ENCODE results near the gene ZBTB17. TPM values are rescaled to one million over a fixed set of nuclear protein-coding genes. Genes with fewer than 3 reads are reported as not detected.

Gene ZBTB17
- total RNA-seq, 3 donors from 2014 or later = 21.9 to 40.3 (median 38.5) TPM

DNA sequence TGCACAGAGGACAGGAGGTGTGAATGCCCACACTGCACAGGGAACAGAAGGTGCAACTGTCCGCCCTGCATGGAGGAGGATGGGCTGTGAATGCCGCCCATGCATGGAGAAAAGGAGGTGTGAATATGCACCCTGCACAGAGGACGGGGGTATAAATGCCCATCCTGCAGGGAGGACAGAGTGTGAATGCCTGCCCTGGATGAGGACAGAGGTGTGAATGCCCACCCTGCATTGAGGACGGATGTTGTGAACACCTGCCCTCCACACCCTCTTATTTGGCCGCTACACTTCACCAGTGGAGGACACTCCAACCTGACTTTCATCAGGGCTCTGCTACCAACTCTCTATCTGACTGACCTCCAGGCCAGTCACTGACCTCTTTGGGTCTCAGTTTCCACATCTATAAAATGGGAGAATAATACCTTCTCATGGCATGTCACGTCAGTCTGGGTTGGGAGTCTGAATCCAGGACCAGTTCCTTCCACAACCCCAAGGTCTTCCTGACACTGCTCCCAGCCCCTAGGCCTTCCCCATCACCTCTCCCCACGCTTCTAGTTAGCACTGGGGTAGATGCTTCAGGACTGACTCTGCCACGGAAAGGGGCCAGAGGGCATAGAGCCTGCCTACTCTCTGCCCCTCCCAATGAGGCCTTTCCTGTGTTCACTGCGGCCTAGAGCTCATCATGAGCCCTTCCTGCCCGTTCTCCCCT is 28.4 kb downstream of the ZBTB17 start:
- H3K27ac ChIP-seq = peak overlapping the region in 1 of 2 donors; percentile 95
- intact Hi-C loops (cut with DNase I; ENCODE audit: low total_unique reads) = no loop called here
- TF ChIP-seq POLR2A (IDR thresholded peaks at IDR 0.05) = no peak
- TF ChIP-seq POLR2AphosphoS5 (IDR thresholded peaks at IDR 0.05) = no peak
- TF ChIP-seq, protein P1, sequence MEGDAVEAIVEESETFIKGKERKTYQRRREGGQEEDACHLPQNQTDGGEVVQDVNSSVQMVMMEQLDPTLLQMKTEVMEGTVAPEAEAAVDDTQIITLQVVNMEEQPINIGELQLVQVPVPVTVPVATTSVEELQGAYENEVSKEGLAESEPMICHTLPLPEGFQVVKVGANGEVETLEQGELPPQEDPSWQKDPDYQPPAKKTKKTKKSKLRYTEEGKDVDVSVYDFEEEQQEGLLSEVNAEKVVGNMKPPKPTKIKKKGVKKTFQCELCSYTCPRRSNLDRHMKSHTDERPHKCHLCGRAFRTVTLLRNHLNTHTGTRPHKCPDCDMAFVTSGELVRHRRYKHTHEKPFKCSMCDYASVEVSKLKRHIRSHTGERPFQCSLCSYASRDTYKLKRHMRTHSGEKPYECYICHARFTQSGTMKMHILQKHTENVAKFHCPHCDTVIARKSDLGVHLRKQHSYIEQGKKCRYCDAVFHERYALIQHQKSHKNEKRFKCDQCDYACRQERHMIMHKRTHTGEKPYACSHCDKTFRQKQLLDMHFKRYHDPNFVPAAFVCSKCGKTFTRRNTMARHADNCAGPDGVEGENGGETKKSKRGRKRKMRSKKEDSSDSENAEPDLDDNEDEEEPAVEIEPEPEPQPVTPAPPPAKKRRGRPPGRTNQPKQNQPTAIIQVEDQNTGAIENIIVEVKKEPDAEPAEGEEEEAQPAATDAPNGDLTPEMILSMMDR (IDR thresholded peaks at IDR 0.05) = no peak
- no peak overlapping the region for H3K4me3 ChIP-seq
- peaks cover 19% of the 10 kb centered on the region in 2 donors for H3K4me1 ChIP-seq
- peak in 1 of 2 donors; percentile 24 for DNase-seq (ENCODE audit: low spot score in 2 of 2)
- H3K36me3 ChIP-seq = peaks cover 5% of the 10 kb centered on the region
- no peaks in the 10 kb centered on the region for H3K27me3 ChIP-seq
- H3K9me3 ChIP-seq = no peaks in the 10 kb centered on the region

- H3K4me1 ChIP-seq = peaks cover 19% of the 10 kb centered on the region in 2 donors
- H3K9me3 ChIP-seq = no peaks in the 10 kb centered on the region
- peaks cover 5% of the 10 kb centered on the region for H3K36me3 ChIP-seq
- no peak overlapping the region for H3K27ac ChIP-seq
- intact Hi-C loops (cut with DNase I; ENCODE audit: low total_unique reads) = no loop called here
- TF ChIP-seq, protein P1 (IDR thresholded peaks at IDR 0.05) = no peak
- no peak for TF ChIP-seq POLR2A (IDR thresholded peaks at IDR 0.05)
- no peak for TF ChIP-seq POLR2AphosphoS5 (IDR thresholded peaks at IDR 0.05)
- no peaks in the 10 kb centered on the region for H3K27me3 ChIP-seq
- H3K4me3 ChIP-seq = no peak overlapping the region
- DNase-seq (ENCODE audit: low spot score in 2 of 2) = peak in 1 of 2 donors; percentile 48
Measured at GRCh38 chr1:15946571-15947381, 29.1 kb downstream of the ZBTB17 start.

- peaks cover 14 to 16% of the 10 kb centered on the region in 2 donors for H3K4me1 ChIP-seq
- H3K27ac ChIP-seq = no peak overlapping the region
- H3K4me3 ChIP-seq = no peak overlapping the region
- intact Hi-C loops (cut with DNase I; ENCODE audit: low total_unique reads) = no loop called here
- peaks cover 5% of the 10 kb centered on the region for H3K36me3 ChIP-seq
- H3K9me3 ChIP-seq = no peaks in the 10 kb centered on the region
- DNase-seq (ENCODE audit: low spot score in 2 of 2) = peak in 1 of 2 donors; percentile 40
- no peak for TF ChIP-seq POLR2A (IDR thresholded peaks at IDR 0.05)
- TF ChIP-seq, protein P1 (IDR thresholded peaks at IDR 0.05) = no peak
- TF ChIP-seq POLR2AphosphoS5 (IDR thresholded peaks at IDR 0.05) = no peak
- H3K27me3 ChIP-seq = no peaks in the 10 kb centered on the region
Measured at GRCh38 chr1:15945832-15946448, 30.0 kb downstream of the ZBTB17 start.

DNA sequence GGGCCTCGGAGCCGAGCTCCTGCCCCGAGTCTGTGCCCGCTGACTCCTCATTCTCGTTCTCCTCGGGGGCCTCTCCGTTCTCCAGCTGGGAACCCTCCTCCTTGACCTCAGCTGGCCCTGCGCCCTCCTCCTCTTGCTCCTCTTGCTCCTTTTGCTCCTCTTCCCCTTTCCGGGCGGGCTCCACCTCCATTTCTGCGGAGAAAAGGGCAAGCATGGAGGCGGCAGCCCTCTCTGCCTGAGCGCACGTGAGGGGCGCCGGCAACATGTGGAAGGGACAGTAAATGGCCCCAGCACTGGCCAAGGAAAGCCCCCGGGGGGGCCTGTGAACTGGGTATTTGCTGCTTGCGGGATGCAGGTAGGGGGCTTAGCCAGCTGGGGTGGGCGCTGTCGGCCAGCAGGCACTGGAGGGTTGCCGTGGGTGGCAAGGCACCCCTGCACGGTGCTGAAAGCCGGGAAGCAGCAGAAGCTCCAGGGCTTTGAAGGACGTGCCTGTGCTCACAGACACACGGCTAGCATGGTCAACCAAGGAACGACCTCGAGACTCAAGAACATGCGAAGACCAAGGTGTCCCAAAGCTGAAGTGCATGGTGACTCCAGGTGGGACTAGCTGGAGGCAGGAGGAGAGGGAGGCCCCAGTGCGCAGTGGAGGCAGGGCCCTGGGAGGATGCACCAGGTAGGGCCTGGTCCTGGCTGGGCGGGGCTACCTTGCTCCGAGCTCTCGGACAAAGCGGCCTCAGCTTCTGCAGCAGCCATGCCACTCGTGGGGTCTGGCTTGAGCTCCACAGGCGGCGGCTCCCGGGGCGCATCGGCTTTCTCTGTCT is 30.7 kb downstream of the ZBTB17 start:
- H3K4me1 ChIP-seq = peaks cover 6 to 9% of the 10 kb centered on the region in 2 donors
- peak in 1 of 2 donors; percentile 47 for DNase-seq (ENCODE audit: low spot score in 2 of 2)
- no peaks in the 10 kb centered on the region for H3K27me3 ChIP-seq
- H3K27ac ChIP-seq = no peak overlapping the region
- peaks cover 5% of the 10 kb centered on the region for H3K36me3 ChIP-seq
- TF ChIP-seq, protein P1 (IDR thresholded peaks at IDR 0.05) = no peak
- TF ChIP-seq POLR2A (IDR thresholded peaks at IDR 0.05) (no peak), POLR2AphosphoS5 (IDR thresholded peaks at IDR 0.05) (no peak)
- H3K9me3 ChIP-seq = no peaks in the 10 kb centered on the region
- intact Hi-C loops (cut with DNase I; ENCODE audit: low total_unique reads) = no loop called here
- H3K4me3 ChIP-seq = no peak overlapping the region
